HG02678 (cell line): ENCODE results near the gene SPATA22.
"Not testable (repeated sequence)": the region's sequence is repeated elsewhere in the genome, so short reads cannot be mapped to it uniquely, and the experiment has no call there.

Source experiments
- ATAC-seq: cut with Tn5 transposase; IDR thresholded peaks from one replicate; pipeline ENCODE4 v1.9.1; 2021; ENCODE audit warnings: mild to moderate bottlenecking, moderate library complexity; ENCODE audit not compliant: unreplicated experiment

The SPATA22 gene

GRCh38 chr17:3471599-3471998, at the start of gene SPATA22:
TSS of gene SPATA22 (minus strand) at chr17:3471819. CDS start at chr17:3469325, 2,494 bp downstream.
- no peak for ATAC-seq

GRCh38 chr17:3519472-3519871, 47.9 kb upstream of the SPATA22 start:
- ATAC-seq = not testable (repeated sequence)

- no peak for ATAC-seq
Observed at GRCh38 chr17:3514873-3515272, 43.3 kb upstream of the SPATA22 start.

GRCh38 chr17:3514167-3514566, 42.5 kb upstream of the SPATA22 start:
- ATAC-seq = not testable (repeated sequence)

GRCh38 chr17:3513305-3514035, 41.9 kb upstream of the SPATA22 start:
- ATAC-seq = no peak

GRCh38 chr17:3512505-3513171, 41.0 kb upstream of the SPATA22 start:
- ATAC-seq = no peak

GRCh38 chr17:3511852-3512504, 40.4 kb upstream of the SPATA22 start:
- no peak for ATAC-seq

GRCh38 chr17:3510090-3510489, 38.5 kb upstream of the SPATA22 start:
- ATAC-seq = no peak

GRCh38 chr17:3507869-3508268, 36.2 kb upstream of the SPATA22 start:
- no peak for ATAC-seq

- no peak for ATAC-seq
Observed at GRCh38 chr17:3507071-3507470, 35.5 kb upstream of the SPATA22 start.

- ATAC-seq = no peak
Observed at GRCh38 chr17:3506054-3506453, 34.4 kb upstream of the SPATA22 start.

- ATAC-seq = no peak
Observed at GRCh38 chr17:3505008-3505407, 33.4 kb upstream of the SPATA22 start.

GRCh38 chr17:3503285-3503684, 31.7 kb upstream of the SPATA22 start:
- no peak for ATAC-seq

- no peak for ATAC-seq
Observed at GRCh38 chr17:3502466-3502865, 30.8 kb upstream of the SPATA22 start.

- no peak for ATAC-seq
Observed at GRCh38 chr17:3501344-3501743, 29.7 kb upstream of the SPATA22 start.

- no peak for ATAC-seq
Observed at GRCh38 chr17:3497101-3497500, 25.5 kb upstream of the SPATA22 start.

GRCh38 chr17:3485481-3486068, 14.0 kb upstream of the SPATA22 start:
- no peak for ATAC-seq

GRCh38 chr17:3482852-3483251, 11.2 kb upstream of the SPATA22 start:
- ATAC-seq = no peak

- no peak for ATAC-seq
Observed at GRCh38 chr17:3479988-3480387, 8.4 kb upstream of the SPATA22 start.

- ATAC-seq = no peak
Observed at GRCh38 chr17:3475812-3476610, 4.4 kb upstream of the SPATA22 start, which contains the start of gene ASPA. TSS of gene ASPA (plus strand) at chr17:3475997. CDS start at chr17:3476160, 163 bp downstream.

- ATAC-seq = no peak
Observed at GRCh38 chr17:3475251-3475685, 3.6 kb upstream of the SPATA22 start.
